Neural progenitor cell (in vitro differentiated cells): Measurements from ENCODE around the gene WFIKKN1. TPM values are rescaled to one million over a fixed set of nuclear protein-coding genes. Genes with fewer than 3 reads are reported as not detected.

Source experiments
- DNase-seq: peaks from one replicate; pipeline ENCODE4 v3.0.0-alpha.2; 2016; ENCODE audit warnings: low spot score
- H2AFZ ChIP-seq: fragments of 200-600 bp; sonication (generic); replicated peaks from 2 replicates; pipeline ENCODE4 v1.6.1; 2016; ENCODE audit warnings: antibody characterized with exemption
- H3F3A ChIP-seq: fragments of 200-600 bp; sonication (generic); 2 replicates; pipeline ENCODE4 v1.6.1; 2016; ENCODE audit warnings: antibody characterized with exemption, low read depth
- H3K27ac ChIP-seq: fragments of 200-600 bp; sonication (generic); 2 replicates; pipeline ENCODE4 v1.5.1; 2016; ENCODE audit warnings: mild to moderate bottlenecking
- H3K27me3 ChIP-seq: fragments of 200-600 bp; sonication (generic); 2 replicates; pipeline ENCODE4 v1.6.1; 2016; ENCODE audit warnings: mild to moderate bottlenecking, moderate library complexity
- H3K36me3 ChIP-seq: fragments of 200-600 bp; sonication (generic); 2 replicates; pipeline ENCODE4 v1.5.1; 2016
- H3K4me1 ChIP-seq: fragments of 200-600 bp; sonication (generic); 2 replicates; pipeline ENCODE4 v1.6.1; 2016; ENCODE audit warnings: mixed run types
- H3K4me2 ChIP-seq: fragments of 200-600 bp; sonication (generic); 2 replicates; pipeline ENCODE4 v1.6.1; 2016
- H3K4me3 ChIP-seq: fragments of 200-600 bp; sonication (generic); 2 replicates; pipeline ENCODE4 v1.5.1; 2016
- H3K79me2 ChIP-seq: fragments of 200-600 bp; sonication (generic); 2 replicates; pipeline ENCODE4 v1.6.1; 2016; ENCODE audit warnings: low read depth
- H3K9ac ChIP-seq: fragments of 200-600 bp; sonication (generic); 2 replicates; pipeline ENCODE4 v1.6.1; 2016
- H3K9me3 ChIP-seq: fragments of 200-600 bp; sonication (generic); 2 replicates; pipeline ENCODE4 v1.5.1; 2016; ENCODE audit warnings: low read depth
- H4K20me1 ChIP-seq: fragments of 200-600 bp; sonication (generic); 2 replicates; pipeline ENCODE4 v1.6.1; 2016; ENCODE audit warnings: low read depth
- H3K27ac Mint-ChIP-seq: 3 replicates; pipeline ENCODE4 v1.8.0; 2021; ENCODE audit warnings: mixed read lengths
- H3K27me3 Mint-ChIP-seq: 2 replicates; pipeline ENCODE4 v1.8.0; 2022; ENCODE audit warnings: low read depth, mild to moderate bottlenecking, inconsistent platforms, moderate library complexity, mixed read lengths; ENCODE audit not compliant: insufficient read depth
- H3K36me3 Mint-ChIP-seq: 3 replicates; pipeline ENCODE4 v1.8.0; 2021; ENCODE audit warnings: mixed read lengths
- H3K4me1 Mint-ChIP-seq: 3 replicates; pipeline ENCODE4 v1.8.0; 2021; ENCODE audit warnings: mixed read lengths
- H3K4me3 Mint-ChIP-seq: 3 replicates; pipeline ENCODE4 v1.8.0; 2021; ENCODE audit warnings: mild to moderate bottlenecking, moderate library complexity, mixed read lengths
- H3K9me3 Mint-ChIP-seq: 3 replicates; pipeline ENCODE4 v1.8.0; 2020; ENCODE audit warnings: mixed read lengths
- CTCF ChIP-seq: fragments of 200-600 bp; sonication (generic); IDR thresholded peaks from 2 replicates; pipeline ENCODE4 v1.5.1; 2017; ENCODE audit warnings: antibody characterized with exemption, mild to moderate bottlenecking
- EZH2 ChIP-seq: fragments of 200-600 bp; sonication (generic); IDR thresholded peaks from 2 replicates; pipeline ENCODE4 v1.6.1; 2017; ENCODE audit warnings: antibody characterized with exemption, mild to moderate bottlenecking, moderate library complexity
- EZH2phosphoT487 ChIP-seq: fragments of 200-600 bp; sonication (generic); IDR thresholded peaks from 2 replicates; pipeline ENCODE4 v1.6.1; 2017; ENCODE audit warnings: antibody characterized with exemption
- total RNA-seq: library from RNA; depleted of rRNA; stranded (reverse); fragments of >200 nt; gene quantifications from 2 replicates; pipeline ENCODE4 v1.2.3, GENCODE V29; 2015; ENCODE audit warnings: low replicate concordance

Gene WFIKKN1
- total RNA-seq, 1 donor from 2014 or later, result 5.9 TPM

GRCh38 chr16:660459-661183 lies 29.8 kb downstream of the WFIKKN1 start:
- no peak for TF ChIP-seq EZH2
- TF ChIP-seq EZH2phosphoT487, result no peak
- peak; percentile 60 for TF ChIP-seq CTCF
- Histone ChIP-seq H3K79me2 (no peaks in the 10 kb centered on the region), H3K4me3 (no peak overlapping the region), H3K4me1 (peaks cover 3% of the 10 kb centered on the region), H3K27me3 (no peaks in the 10 kb centered on the region), H3F3A (peaks cover 3% of the 10 kb centered on the region), H3K9me3 (no peaks in the 10 kb centered on the region), H3K36me3 (no peaks in the 10 kb centered on the region), H3K9ac (no peak overlapping the region), H2AFZ (peak overlapping the region; percentile 57), H4K20me1 (peaks cover 5% of the 10 kb centered on the region), H3K4me2 (peak overlapping the region; percentile 61), H3K27ac (no peak overlapping the region)
- DNase-seq, result peak; percentile 97
- Mint-ChIP-seq H3K27me3 (peaks cover 2% of the 10 kb centered on the region), H3K4me1 (peaks cover 4% of the 10 kb centered on the region), H3K9me3 (no peaks in the 10 kb centered on the region), H3K36me3 (peaks cover 2% of the 10 kb centered on the region), H3K4me3 (no peak overlapping the region), H3K27ac (no peak overlapping the region)

- peaks cover 2% of the 10 kb centered on the region for H3K27me3 Mint-ChIP-seq
- H3K27ac Mint-ChIP-seq, result no peak overlapping the region
- H3K36me3 ChIP-seq, result no peaks in the 10 kb centered on the region
- H3K9me3 Mint-ChIP-seq, result no peaks in the 10 kb centered on the region
- peaks cover 3% of the 10 kb centered on the region for H3K4me1 ChIP-seq
- H3K27me3 ChIP-seq, result no peaks in the 10 kb centered on the region
- H3K9me3 ChIP-seq, result no peaks in the 10 kb centered on the region
- peaks cover 2% of the 10 kb centered on the region for H3K36me3 Mint-ChIP-seq
- H3K27ac ChIP-seq, result no peak overlapping the region
- TF ChIP-seq EZH2phosphoT487, result no peak
- TF ChIP-seq CTCF, result no peak
- no peak for TF ChIP-seq EZH2
- no peak overlapping the region for H3K4me3 ChIP-seq
- peaks cover 3% of the 10 kb centered on the region for H3F3A ChIP-seq
- DNase-seq, result no peak
- peaks cover 5% of the 10 kb centered on the region for H4K20me1 ChIP-seq
- H3K4me1 Mint-ChIP-seq, result peaks cover 4% of the 10 kb centered on the region
- H3K4me3 Mint-ChIP-seq, result no peak overlapping the region
- no peak overlapping the region for H2AFZ ChIP-seq
- H3K9ac ChIP-seq, result no peak overlapping the region
- H3K79me2 ChIP-seq, result no peaks in the 10 kb centered on the region
- no peak overlapping the region for H3K4me2 ChIP-seq
Observed at GRCh38 chr16:661184-661821, 30.5 kb downstream of the WFIKKN1 start.

- Histone ChIP-seq H3K36me3 (no peaks in the 10 kb centered on the region), H3F3A (peaks cover 3% of the 10 kb centered on the region), H3K4me1 (peaks cover 3% of the 10 kb centered on the region), H4K20me1 (peaks cover 5% of the 10 kb centered on the region), H3K4me2 (no peak overlapping the region), H3K9me3 (no peaks in the 10 kb centered on the region), H3K9ac (no peak overlapping the region), H3K27ac (no peak overlapping the region), H2AFZ (no peak overlapping the region), H3K27me3 (no peaks in the 10 kb centered on the region), H3K4me3 (no peak overlapping the region), H3K79me2 (no peaks in the 10 kb centered on the region)
- H3K27me3 Mint-ChIP-seq, result peaks cover 2% of the 10 kb centered on the region
- TF ChIP-seq EZH2phosphoT487 (no peak), CTCF (no peak), EZH2 (no peak)
- H3K27ac Mint-ChIP-seq, result no peak overlapping the region
- H3K4me1 Mint-ChIP-seq, result peaks cover 4% of the 10 kb centered on the region
- no peak for DNase-seq
- H3K36me3 Mint-ChIP-seq, result peaks cover 2% of the 10 kb centered on the region
- no peaks in the 10 kb centered on the region for H3K9me3 Mint-ChIP-seq
- H3K4me3 Mint-ChIP-seq, result no peak overlapping the region
Observed at GRCh38 chr16:662095-662494, 31.3 kb downstream of the WFIKKN1 start.
